ENCODE data around the gene DOK6.

DOK6 gene

GRCh38 chr18:69770238-69770637 lies 369.6 kb downstream of the DOK6 start:
- H3K9ac ChIP-seq: no peak overlapping the region
- no peaks in the 10 kb centered on the region for H3K27me3 ChIP-seq
- H3K4me2 ChIP-seq: no peak overlapping the region
- H3K4me3 ChIP-seq: no peak overlapping the region
- no peaks in the 10 kb centered on the region for H3K36me3 ChIP-seq
- H3K4me1 ChIP-seq: no peaks in the 10 kb centered on the region
- H3K27ac ChIP-seq: no peak overlapping the region
- H4K20me1 ChIP-seq: no peaks in the 10 kb centered on the region
- no peak for TF ChIP-seq Cebpa-rat (IDR thresholded peaks at IDR 0.05)
- no peaks in the 10 kb centered on the region for H3K9me3 ChIP-seq

- no peak for TF ChIP-seq Cebpa-rat (IDR thresholded peaks at IDR 0.05)
- Histone ChIP-seq H3K36me3 (no peaks in the 10 kb centered on the region), H4K20me1 (no peaks in the 10 kb centered on the region), H3K9me3 (no peaks in the 10 kb centered on the region), H3K4me1 (no peaks in the 10 kb centered on the region), H3K27ac (no peak overlapping the region), H3K4me3 (no peak overlapping the region), H3K4me2 (no peak overlapping the region), H3K9ac (no peak overlapping the region), H3K27me3 (no peaks in the 10 kb centered on the region)
These were observed 374.1 kb downstream of the DOK6 start for GRCh38 chr18:69774831-69775230.

GRCh38 chr18:69777248-69777647 lies 376.6 kb downstream of the DOK6 start:
- no peaks in the 10 kb centered on the region for H3K36me3 ChIP-seq
- H3K4me3 ChIP-seq: no peak overlapping the region
- H3K27ac ChIP-seq: no peak overlapping the region
- no peaks in the 10 kb centered on the region for H4K20me1 ChIP-seq
- no peak overlapping the region for H3K9ac ChIP-seq
- no peaks in the 10 kb centered on the region for H3K9me3 ChIP-seq
- H3K27me3 ChIP-seq: no peaks in the 10 kb centered on the region
- H3K4me2 ChIP-seq: no peak overlapping the region
- no peaks in the 10 kb centered on the region for H3K4me1 ChIP-seq
- no peak for TF ChIP-seq Cebpa-rat (IDR thresholded peaks at IDR 0.05)

- TF ChIP-seq Cebpa-rat (IDR thresholded peaks at IDR 0.05): no peak
- H4K20me1 ChIP-seq: no peaks in the 10 kb centered on the region
- no peaks in the 10 kb centered on the region for H3K27me3 ChIP-seq
- H3K36me3 ChIP-seq: no peaks in the 10 kb centered on the region
- no peak overlapping the region for H3K4me2 ChIP-seq
- no peak overlapping the region for H3K9ac ChIP-seq
- no peak overlapping the region for H3K4me3 ChIP-seq
- no peaks in the 10 kb centered on the region for H3K9me3 ChIP-seq
- no peak overlapping the region for H3K27ac ChIP-seq
- no peaks in the 10 kb centered on the region for H3K4me1 ChIP-seq
These were observed 378.0 kb downstream of the DOK6 start for GRCh38 chr18:69778680-69779079.

- Histone ChIP-seq H3K27ac (no peak overlapping the region), H3K27me3 (no peaks in the 10 kb centered on the region), H3K9ac (no peak overlapping the region), H3K4me2 (no peak overlapping the region), H4K20me1 (no peaks in the 10 kb centered on the region), H3K36me3 (no peaks in the 10 kb centered on the region), H3K4me3 (no peak overlapping the region), H3K4me1 (no peaks in the 10 kb centered on the region), H3K9me3 (no peaks in the 10 kb centered on the region)
- TF ChIP-seq Cebpa-rat (IDR thresholded peaks at IDR 0.05): no peak
These were observed 380.2 kb downstream of the DOK6 start for GRCh38 chr18:69780851-69781250.

- H3K27ac ChIP-seq: no peak overlapping the region
- no peak overlapping the region for H3K9ac ChIP-seq
- TF ChIP-seq Cebpa-rat (IDR thresholded peaks at IDR 0.05): no peak
- no peak overlapping the region for H3K4me2 ChIP-seq
- no peaks in the 10 kb centered on the region for H3K27me3 ChIP-seq
- no peaks in the 10 kb centered on the region for H3K9me3 ChIP-seq
- H3K4me3 ChIP-seq: no peak overlapping the region
- no peaks in the 10 kb centered on the region for H3K4me1 ChIP-seq
- H3K36me3 ChIP-seq: no peaks in the 10 kb centered on the region
- H4K20me1 ChIP-seq: no peaks in the 10 kb centered on the region
These were observed 384.1 kb downstream of the DOK6 start for GRCh38 chr18:69784815-69785214.

GRCh38 chr18:69785466-69785865 lies 384.8 kb downstream of the DOK6 start:
- Histone ChIP-seq H3K36me3 (no peaks in the 10 kb centered on the region), H3K9me3 (no peaks in the 10 kb centered on the region), H3K9ac (no peak overlapping the region), H3K4me2 (no peak overlapping the region), H3K27ac (no peak overlapping the region), H4K20me1 (no peaks in the 10 kb centered on the region), H3K27me3 (no peaks in the 10 kb centered on the region), H3K4me3 (no peak overlapping the region), H3K4me1 (no peaks in the 10 kb centered on the region)
- TF ChIP-seq Cebpa-rat (IDR thresholded peaks at IDR 0.05): no peak

- Histone ChIP-seq H3K27me3 (no peaks in the 10 kb centered on the region), H3K9ac (no peak overlapping the region), H3K27ac (no peak overlapping the region), H4K20me1 (no peaks in the 10 kb centered on the region), H3K9me3 (no peaks in the 10 kb centered on the region), H3K4me3 (no peak overlapping the region), H3K36me3 (no peaks in the 10 kb centered on the region), H3K4me2 (no peak overlapping the region), H3K4me1 (no peaks in the 10 kb centered on the region)
- TF ChIP-seq Cebpa-rat (IDR thresholded peaks at IDR 0.05): no peak
These were observed 385.7 kb downstream of the DOK6 start for GRCh38 chr18:69786427-69786826.

- no peaks in the 10 kb centered on the region for H4K20me1 ChIP-seq
- H3K9me3 ChIP-seq: no peaks in the 10 kb centered on the region
- no peak for TF ChIP-seq Cebpa-rat (IDR thresholded peaks at IDR 0.05)
- H3K27ac ChIP-seq: no peak overlapping the region
- no peak overlapping the region for H3K4me2 ChIP-seq
- H3K36me3 ChIP-seq: no peaks in the 10 kb centered on the region
- no peaks in the 10 kb centered on the region for H3K4me1 ChIP-seq
- no peaks in the 10 kb centered on the region for H3K27me3 ChIP-seq
- H3K9ac ChIP-seq: no peak overlapping the region
- no peak overlapping the region for H3K4me3 ChIP-seq
These were observed 387.3 kb downstream of the DOK6 start for GRCh38 chr18:69787825-69788547.

GRCh38 chr18:69789794-69790193 lies 389.1 kb downstream of the DOK6 start:
- Histone ChIP-seq H3K36me3 (no peaks in the 10 kb centered on the region), H4K20me1 (no peaks in the 10 kb centered on the region), H3K27me3 (no peaks in the 10 kb centered on the region), H3K27ac (no peak overlapping the region), H3K4me1 (no peaks in the 10 kb centered on the region), H3K4me2 (no peak overlapping the region), H3K9ac (no peak overlapping the region), H3K9me3 (no peaks in the 10 kb centered on the region), H3K4me3 (no peak overlapping the region)
- no peak for TF ChIP-seq Cebpa-rat (IDR thresholded peaks at IDR 0.05)

GRCh38 chr18:69790649-69791048 lies 390.0 kb downstream of the DOK6 start:
- no peak for TF ChIP-seq Cebpa-rat (IDR thresholded peaks at IDR 0.05)
- H3K9ac ChIP-seq: no peak overlapping the region
- H3K27me3 ChIP-seq: no peaks in the 10 kb centered on the region
- H3K27ac ChIP-seq: no peak overlapping the region
- no peak overlapping the region for H3K4me2 ChIP-seq
- no peak overlapping the region for H3K4me3 ChIP-seq
- no peaks in the 10 kb centered on the region for H4K20me1 ChIP-seq
- no peaks in the 10 kb centered on the region for H3K36me3 ChIP-seq
- H3K4me1 ChIP-seq: no peaks in the 10 kb centered on the region
- no peaks in the 10 kb centered on the region for H3K9me3 ChIP-seq
